Thyroid gland (tissue), 4 donors: ENCODE data around the gene TSPAN33.

Experiments
- CTCF ChIP-seq, 6 experiments: fragments of 200-600 bp in 3 of 6; fragments of 450-650 bp in 3 of 6; sonication (generic) in 3 of 6; IDR thresholded peaks; one replicate each; pipeline ENCODE4 v1.5.1; 2016 to 2019; ENCODE audit warnings: antibody characterized with exemption in 6 of 6, mild to moderate bottlenecking in 2 of 6, inconsistent platforms in 1 of 6, moderate library complexity in 1 of 6
- POLR2A ChIP-seq, 2 donors: fragments of 450-650 bp; IDR thresholded peaks; one replicate each; pipeline ENCODE4 v1.6.1; 2017; ENCODE audit warnings: antibody characterized with exemption in 2 of 2, mild to moderate bottlenecking in 2 of 2, moderate library complexity in 1 of 2

GRCh38 chr7:129213828-129214227 lies 69.3 kb downstream of the TSPAN33 start:
- TF ChIP-seq POLR2A (IDR thresholded peaks at IDR 0.05) (no peak), CTCF (IDR thresholded peaks at IDR 0.05) (no peak)
